Stimulated activated effector memory CD8-positive, alpha-beta T cell treated with anti-CD3 and anti-CD28 coated beads, Interleukin-12 subunit alpha, Interleukin-12 subunit beta, amount 100 ng/mL, for 72 hours (primary cell): ENCODE measurements around the gene CLDN14.

Experiments
- ATAC-seq: fragments of 150-1000 bp; cut with Tn5 transposase; 2 replicates; pipeline ENCODE4 v1.10.0; 2021
- DNase-seq, 2 donors: peaks; one replicate each; pipeline ENCODE4 v3.0.0; 2021 to 2022; ENCODE audit warnings: low spot score in 2 of 2
- H3K27ac Mint-ChIP-seq: one replicate; pipeline ENCODE4 v1.8.0; 2022; ENCODE audit warnings: mild to moderate bottlenecking, mixed read lengths
- H3K36me3 Mint-ChIP-seq: one replicate; pipeline ENCODE4 v1.8.0; 2022; ENCODE audit warnings: mild to moderate bottlenecking, mixed read lengths
- H3K4me1 Mint-ChIP-seq: one replicate; pipeline ENCODE4 v1.8.0; 2022; ENCODE audit warnings: mixed read lengths
- H3K4me3 Mint-ChIP-seq: one replicate; pipeline ENCODE4 v1.8.0; 2022; ENCODE audit warnings: mild to moderate bottlenecking, mixed read lengths
- H3K9me3 Mint-ChIP-seq: one replicate; pipeline ENCODE4 v1.8.0; 2022; ENCODE audit warnings: mixed read lengths

Gene CLDN14

DNA sequence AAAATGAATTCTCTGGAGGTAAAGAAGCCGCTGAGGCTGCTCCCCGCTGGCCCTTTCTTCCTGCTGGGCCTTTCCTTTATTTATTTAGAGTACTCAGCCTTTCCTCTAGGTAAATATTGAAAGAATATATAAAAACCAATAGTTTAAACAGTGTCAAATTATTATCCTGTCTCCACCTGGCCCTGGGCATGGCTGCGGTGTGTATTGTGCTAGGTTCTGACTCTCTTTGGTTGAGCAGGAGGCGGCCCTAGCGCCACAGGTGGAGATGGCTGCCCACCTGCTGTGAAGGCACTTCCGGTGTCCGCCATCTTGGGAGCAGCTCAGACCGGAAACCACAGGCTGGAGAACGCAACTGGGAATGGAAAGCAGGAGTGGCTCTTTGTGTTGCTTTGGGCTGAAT, 29.0 kb upstream of the CLDN14 start:
- DNase-seq (no peak), ATAC-seq (no peak)
- Mint-ChIP-seq H3K4me1 (no peaks in the 10 kb centered on the region), H3K36me3 (no peaks in the 10 kb centered on the region), H3K9me3 (no peaks in the 10 kb centered on the region), H3K4me3 (no peak overlapping the region), H3K27ac (no peak overlapping the region)

DNA sequence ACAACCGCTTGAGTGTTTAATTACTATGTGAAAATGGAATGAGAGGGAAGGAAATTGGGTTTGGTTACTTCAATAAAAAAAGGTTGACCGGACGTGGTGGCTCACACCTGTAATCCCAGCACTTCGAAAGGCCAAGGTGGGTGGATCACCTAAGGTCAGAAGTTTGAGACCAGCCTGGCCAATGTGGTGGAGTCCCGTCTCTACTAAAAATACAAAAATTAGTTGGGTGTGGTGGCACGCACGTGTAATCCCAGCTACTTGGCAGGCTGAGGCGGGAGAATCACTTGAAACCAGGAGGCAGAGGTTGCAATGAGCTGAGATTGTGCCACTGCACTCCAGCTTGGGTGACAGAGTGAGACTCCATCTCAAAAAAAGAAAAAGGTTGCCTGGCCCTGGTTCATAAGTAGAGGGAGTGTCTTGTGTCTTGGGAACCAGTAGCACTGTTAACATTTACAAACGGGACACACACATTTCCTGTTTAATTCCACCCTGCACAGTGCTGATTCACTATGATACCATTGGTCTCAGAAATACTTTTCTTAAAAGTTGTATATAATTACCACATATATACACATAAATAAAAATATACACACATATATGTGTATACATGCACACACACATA, 27.6 kb upstream of the CLDN14 start:
- no peaks in the 10 kb centered on the region for H3K4me1 Mint-ChIP-seq
- H3K4me3 Mint-ChIP-seq = no peak overlapping the region
- H3K36me3 Mint-ChIP-seq = no peaks in the 10 kb centered on the region
- no peaks in the 10 kb centered on the region for H3K9me3 Mint-ChIP-seq
- DNase-seq (no peak), ATAC-seq (no peak)
- H3K27ac Mint-ChIP-seq = no peak overlapping the region

DNA sequence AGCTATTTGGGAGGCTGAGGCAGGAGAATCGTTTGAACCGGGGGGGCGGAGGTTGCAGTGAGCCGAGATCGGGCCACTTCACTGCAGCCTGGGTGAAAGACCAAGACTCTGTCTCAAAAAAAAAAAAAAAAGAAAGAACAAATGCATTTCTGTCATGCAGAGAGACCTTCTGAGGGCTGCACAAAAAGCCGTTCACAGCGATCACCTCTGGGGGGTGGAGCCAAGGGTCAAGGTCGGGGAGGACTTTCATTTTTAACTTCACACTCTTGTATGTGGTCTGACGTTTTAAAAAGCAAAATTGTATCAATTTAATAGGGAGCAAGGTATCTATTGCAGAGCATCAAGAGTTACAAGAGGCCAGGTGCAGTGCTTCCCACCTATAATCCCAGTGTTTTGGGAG, 26.6 kb upstream of the CLDN14 start:
- Mint-ChIP-seq H3K4me1 (no peaks in the 10 kb centered on the region), H3K9me3 (no peaks in the 10 kb centered on the region), H3K4me3 (no peak overlapping the region), H3K36me3 (no peaks in the 10 kb centered on the region), H3K27ac (no peak overlapping the region)
- ATAC-seq (no peak), DNase-seq (no peak)

DNA sequence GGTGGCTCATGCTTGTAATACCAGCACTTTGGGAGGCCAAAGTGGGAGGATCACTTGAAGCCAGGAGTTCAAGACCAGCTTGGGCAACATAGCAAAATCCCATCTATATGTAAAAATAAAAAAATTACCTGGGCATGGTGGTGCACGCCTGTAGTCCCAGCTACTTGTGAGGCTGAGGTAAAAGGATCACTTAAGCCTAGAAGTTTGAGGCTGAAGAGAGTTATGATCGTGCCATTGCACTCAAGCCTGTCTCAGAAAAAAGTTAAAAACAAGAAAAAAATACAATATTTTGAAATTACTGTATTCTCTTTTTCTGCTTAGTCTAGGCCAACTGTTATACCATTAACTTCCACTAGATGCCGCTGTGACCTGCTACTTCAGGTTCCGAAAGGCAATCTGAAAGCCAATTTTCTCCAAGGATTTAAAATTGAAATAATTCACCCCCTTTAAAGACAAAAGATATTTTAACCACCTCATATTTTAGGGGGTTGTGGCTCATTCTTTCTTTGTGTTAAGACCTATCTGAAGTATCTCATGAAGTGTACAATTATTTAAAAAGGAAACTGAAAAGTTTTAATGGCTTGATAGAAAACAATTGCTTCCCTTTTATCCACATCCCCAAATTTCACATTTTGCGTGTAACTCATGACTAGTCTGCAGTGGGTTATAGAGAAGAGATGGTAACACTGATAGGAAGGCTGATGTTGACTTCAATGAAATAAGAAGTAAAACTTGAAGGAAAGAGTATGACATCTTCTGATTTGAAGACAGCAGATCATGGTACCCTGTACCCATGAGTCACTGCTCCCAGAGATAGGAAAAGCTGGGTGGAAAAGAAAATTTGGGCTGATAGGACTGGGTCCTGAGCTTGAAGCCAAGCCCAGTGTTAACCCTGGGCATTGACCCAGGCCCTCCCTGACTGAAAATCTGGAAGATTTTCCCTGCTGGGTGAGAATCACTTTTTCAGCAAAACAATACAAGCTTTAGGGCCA, 24.4 kb upstream of the CLDN14 start:
- DNase-seq = peak; percentile 20 to 61
- H3K36me3 Mint-ChIP-seq = no peaks in the 10 kb centered on the region
- no peaks in the 10 kb centered on the region for H3K9me3 Mint-ChIP-seq
- no peaks in the 10 kb centered on the region for H3K4me1 Mint-ChIP-seq
- ATAC-seq = no peak
- H3K4me3 Mint-ChIP-seq = no peak overlapping the region
- H3K27ac Mint-ChIP-seq = no peak overlapping the region

DNA sequence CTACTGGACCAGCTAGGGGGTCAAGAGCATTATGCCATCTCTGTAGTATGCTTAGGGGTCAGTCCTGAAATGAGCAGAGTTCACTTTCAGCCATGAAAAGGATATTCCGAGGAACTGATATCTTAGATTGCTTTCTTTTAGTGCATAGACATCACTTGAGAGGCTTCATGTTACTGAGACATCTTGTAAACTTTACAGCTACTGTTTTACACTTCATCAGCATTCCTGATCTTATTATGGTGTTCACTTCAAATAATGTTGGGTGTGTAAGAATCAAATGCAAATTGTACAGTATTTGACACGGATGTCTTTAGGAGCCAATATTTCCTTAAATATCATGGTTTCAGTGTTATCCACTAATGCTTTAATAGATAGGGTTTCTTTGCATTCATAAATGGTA, 22.4 kb upstream of the CLDN14 start:
- no peaks in the 10 kb centered on the region for H3K4me1 Mint-ChIP-seq
- ATAC-seq = no peak
- no peak for DNase-seq
- no peaks in the 10 kb centered on the region for H3K36me3 Mint-ChIP-seq
- H3K9me3 Mint-ChIP-seq = no peaks in the 10 kb centered on the region
- no peak overlapping the region for H3K4me3 Mint-ChIP-seq
- H3K27ac Mint-ChIP-seq = no peak overlapping the region

DNA sequence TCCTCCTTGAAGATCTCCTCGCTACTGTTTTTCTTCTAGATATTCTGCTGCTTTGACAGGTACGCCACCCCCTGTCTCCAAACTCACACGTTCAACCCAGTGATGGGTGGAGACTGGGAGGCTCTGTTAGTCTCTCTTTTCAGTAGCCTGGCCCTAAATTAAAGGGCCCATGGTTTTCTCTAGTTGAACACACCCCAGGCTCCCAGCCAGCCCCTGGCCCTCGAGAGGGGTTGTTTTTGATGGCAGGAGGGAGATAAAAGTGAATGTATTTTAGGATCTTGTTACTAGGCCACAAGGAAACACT, 21.6 kb upstream of the CLDN14 start:
- no peak for DNase-seq
- Mint-ChIP-seq H3K4me3 (no peak overlapping the region), H3K9me3 (no peaks in the 10 kb centered on the region), H3K27ac (no peak overlapping the region), H3K4me1 (no peaks in the 10 kb centered on the region), H3K36me3 (no peaks in the 10 kb centered on the region)
- ATAC-seq = no peak

DNA sequence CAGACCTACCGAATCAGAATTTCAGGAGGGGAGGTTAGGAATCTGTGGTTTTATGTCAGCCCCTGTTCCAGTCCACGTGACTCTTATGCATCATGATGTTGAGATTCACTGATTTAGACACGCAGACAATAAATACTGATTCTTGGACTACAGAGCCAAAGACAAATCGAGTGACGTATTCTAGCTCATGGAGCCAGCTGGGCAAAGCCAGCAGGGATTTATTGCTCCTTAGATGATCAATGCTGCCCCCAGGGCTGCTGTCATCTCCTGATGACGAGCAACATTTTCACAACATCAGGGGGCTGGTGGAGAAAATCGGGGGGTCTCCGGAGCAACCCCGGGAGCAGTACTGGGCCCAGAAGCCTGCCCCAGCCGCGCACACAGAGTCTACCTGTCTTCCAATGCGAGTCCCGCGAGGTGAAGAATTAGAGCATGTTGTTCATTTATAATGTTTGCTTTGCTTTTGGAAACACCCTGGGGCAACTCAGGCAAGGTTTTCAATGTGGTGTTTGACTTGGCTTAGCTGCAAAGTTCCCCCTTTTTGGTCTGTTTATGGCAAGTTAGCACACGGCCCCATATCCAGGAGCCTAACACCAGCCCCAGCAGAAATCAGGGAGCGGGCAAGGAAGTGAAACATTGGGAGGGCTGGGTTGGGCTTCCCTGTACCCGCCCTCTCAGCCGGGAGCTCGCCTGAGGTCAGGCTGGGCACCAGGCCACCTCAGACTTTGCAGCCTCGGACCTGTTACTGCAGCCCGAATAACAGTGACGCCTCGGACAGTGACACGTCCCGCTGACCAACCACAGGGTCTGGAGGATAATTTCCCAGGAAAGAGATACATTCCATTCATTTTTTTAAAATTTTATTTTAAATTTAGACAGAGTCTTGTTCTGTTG, 19.9 kb upstream of the CLDN14 start:
- H3K27ac Mint-ChIP-seq = no peak overlapping the region
- no peaks in the 10 kb centered on the region for H3K9me3 Mint-ChIP-seq
- no peak for DNase-seq
- no peaks in the 10 kb centered on the region for H3K4me1 Mint-ChIP-seq
- H3K36me3 Mint-ChIP-seq = no peaks in the 10 kb centered on the region
- no peak overlapping the region for H3K4me3 Mint-ChIP-seq
- no peak for ATAC-seq

DNA sequence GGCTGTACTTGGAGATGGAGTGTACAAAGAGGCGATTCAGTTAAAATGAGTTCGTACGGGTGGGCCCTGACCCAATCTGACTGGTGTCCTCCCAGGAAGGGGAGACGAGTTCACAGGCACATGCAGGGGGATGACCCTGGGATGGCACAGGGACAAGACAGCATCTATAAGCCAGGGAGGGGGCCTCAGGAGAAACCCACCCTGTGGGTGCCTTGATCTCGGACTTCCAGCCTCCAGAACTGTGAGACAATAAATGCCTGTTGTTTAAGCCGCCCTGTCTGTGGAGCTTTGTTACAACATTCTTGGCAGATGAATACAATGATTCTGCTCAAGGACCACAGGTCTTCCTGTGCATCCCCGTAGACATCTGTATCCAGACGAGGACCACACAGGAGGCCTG, 14.6 kb upstream of the CLDN14 start:
- H3K27ac Mint-ChIP-seq = peak overlapping the region; percentile 33

DNA sequence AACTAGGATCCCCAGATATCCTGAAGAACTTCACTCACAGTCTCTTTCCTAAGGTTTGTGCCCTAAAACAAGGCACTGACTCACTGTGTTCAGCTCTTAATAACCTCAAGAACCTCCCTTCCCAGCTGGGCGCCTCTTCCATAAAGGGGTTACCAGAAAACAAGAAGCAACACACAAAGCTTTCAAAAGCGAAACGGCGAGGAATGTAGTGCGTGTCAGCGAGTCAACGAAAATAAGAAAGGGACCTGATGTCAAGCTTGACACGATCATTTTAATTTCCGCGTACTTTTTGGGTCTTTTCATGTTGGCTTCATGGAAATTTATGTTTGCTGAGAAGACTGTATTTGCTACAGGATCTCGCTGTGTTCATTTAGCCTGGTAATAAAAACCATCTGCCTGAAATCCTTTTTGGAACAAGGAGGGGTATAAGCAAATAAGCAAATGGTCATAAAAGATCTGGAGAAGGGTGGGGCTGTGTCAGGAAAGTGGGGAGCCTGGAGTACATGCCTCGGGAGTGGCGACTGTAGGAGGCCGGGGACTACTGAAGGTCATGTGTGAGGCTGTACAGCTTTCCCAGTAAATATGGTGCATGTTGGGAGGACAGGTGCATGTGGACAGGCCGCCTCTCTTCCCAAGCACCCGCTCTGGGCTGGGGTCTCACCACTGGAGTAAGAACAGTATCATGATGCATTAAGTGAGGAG, 11.4 kb upstream of the CLDN14 start:
- DNase-seq (no peak), ATAC-seq (no peak)
- Mint-ChIP-seq H3K9me3 (no peaks in the 10 kb centered on the region), H3K4me1 (no peaks in the 10 kb centered on the region), H3K27ac (no peak overlapping the region), H3K4me3 (no peak overlapping the region), H3K36me3 (no peaks in the 10 kb centered on the region)

More for the DNA sequence above, 14.6 kb upstream of the CLDN14 start:
- ATAC-seq (no peak), DNase-seq (no peak)
- no peaks in the 10 kb centered on the region for H3K4me1 Mint-ChIP-seq
- no peaks in the 10 kb centered on the region for H3K9me3 Mint-ChIP-seq
- H3K4me3 Mint-ChIP-seq = no peak overlapping the region
- no peaks in the 10 kb centered on the region for H3K36me3 Mint-ChIP-seq

DNA sequence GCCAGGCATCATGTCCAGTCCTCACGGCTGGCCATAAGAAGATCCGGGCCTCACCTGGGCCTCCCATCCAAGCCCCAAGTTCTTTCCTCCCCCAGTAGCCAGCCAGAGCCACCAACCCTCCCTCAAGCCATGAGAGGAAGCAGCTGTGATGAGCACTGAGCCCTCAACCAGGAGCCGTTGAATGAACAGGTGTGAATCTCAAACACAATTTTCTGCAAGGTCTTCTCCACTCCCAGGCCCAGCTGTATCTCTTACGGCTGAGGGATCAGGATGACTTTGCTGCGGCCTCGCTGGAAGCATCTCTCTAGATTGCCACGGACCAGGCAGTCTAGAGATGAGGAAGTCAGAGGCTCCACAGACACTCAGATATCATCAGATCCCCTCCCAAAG, 9.8 kb upstream of the CLDN14 start:
- Mint-ChIP-seq H3K27ac (no peak overlapping the region), H3K4me1 (no peaks in the 10 kb centered on the region), H3K9me3 (no peaks in the 10 kb centered on the region), H3K4me3 (no peak overlapping the region), H3K36me3 (no peaks in the 10 kb centered on the region)
- DNase-seq = no peak
- no peak for ATAC-seq

DNA sequence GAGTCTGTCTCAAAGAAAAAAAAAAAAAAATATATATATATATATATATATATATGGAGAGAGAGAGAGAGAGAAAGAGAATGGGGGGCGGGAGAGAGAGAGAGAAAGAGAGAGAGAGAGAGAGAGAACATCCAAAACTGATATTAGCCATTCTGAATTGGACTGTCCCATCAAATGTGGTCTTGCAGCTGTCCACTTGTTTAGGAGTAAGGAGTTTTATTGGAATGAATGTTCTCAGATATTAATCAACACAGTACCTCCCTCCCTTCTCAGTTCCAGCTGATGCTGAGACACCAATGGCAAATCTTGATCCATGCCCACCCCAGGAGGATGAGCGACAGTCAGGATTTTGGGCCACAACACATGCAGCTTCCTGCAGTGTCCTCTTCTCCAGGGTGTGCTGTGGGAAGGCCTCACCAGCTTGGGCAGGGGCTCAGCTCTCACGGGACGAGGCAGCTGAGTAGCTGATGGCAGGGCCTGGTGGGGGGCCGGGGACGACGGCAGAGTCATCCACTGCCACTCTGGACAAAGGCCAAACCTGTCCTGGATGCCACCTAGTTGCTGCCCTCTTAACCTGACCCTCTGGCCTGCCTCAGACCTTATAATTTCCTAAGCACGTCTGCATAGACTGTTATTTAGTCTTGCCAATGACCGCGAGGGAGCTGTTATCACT, 9.3 kb upstream of the CLDN14 start:
- Mint-ChIP-seq H3K4me1 (no peaks in the 10 kb centered on the region), H3K4me3 (no peak overlapping the region), H3K27ac (no peak overlapping the region), H3K36me3 (no peaks in the 10 kb centered on the region), H3K9me3 (no peaks in the 10 kb centered on the region)
- DNase-seq (no peak), ATAC-seq (no peak)

DNA sequence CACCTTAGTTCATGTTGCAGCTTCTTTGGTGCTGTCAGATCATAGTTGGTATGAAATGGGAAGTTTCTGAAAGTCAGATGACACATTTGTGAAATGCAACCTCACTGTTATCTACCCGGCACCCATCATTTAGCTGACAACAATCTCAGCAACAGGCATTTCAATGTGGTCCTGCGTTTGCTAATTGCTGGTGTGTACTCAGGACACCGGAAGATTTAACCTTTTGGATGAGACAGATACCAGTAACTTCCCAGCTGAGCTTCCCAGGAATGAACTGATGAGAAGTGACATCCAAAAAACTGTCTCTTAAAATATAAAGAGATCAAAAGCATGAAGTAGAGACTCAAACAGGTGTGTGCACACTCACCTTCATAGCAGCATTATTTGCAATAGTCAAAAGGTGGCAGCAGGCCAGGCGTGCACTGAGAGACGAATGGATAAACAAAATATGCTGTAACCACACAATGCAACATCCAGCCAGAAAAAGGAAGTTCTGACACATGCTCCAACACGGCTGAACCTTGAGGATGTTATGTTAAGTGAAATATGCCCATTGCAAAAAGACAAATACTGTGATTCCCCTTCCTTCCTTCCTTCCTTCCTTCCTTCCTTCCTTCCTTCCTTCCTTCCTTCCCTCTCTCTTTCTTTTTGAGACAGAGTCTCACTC, 7.9 kb upstream of the CLDN14 start:
- Mint-ChIP-seq H3K9me3 (no peaks in the 10 kb centered on the region), H3K36me3 (no peaks in the 10 kb centered on the region), H3K4me3 (no peak overlapping the region), H3K27ac (no peak overlapping the region), H3K4me1 (no peaks in the 10 kb centered on the region)
- no peak for ATAC-seq
- no peak for DNase-seq

DNA sequence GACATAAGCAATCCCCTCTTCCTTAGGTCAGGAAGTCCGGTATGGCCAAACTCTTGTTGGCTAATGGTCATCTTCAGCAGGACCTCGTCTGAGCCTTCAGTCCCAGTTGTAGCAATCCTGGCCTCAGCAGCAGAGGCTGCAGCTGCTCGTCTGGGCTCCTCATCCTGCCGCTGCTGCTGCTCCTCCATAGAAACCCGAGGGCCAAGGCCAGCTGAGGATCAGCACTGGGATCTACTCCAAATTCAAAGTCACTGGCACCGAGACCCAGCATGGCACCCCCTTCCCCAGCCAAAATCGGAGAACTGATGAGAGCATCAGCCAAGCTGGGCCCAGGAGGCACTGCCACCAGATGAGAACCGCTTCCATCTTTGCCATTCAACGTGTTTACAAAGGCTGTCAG, 6.3 kb upstream of the CLDN14 start:
- Mint-ChIP-seq H3K4me1 (no peaks in the 10 kb centered on the region), H3K27ac (no peak overlapping the region), H3K9me3 (no peaks in the 10 kb centered on the region), H3K4me3 (no peak overlapping the region), H3K36me3 (no peaks in the 10 kb centered on the region)
- ATAC-seq (no peak), DNase-seq (no peak)

DNA sequence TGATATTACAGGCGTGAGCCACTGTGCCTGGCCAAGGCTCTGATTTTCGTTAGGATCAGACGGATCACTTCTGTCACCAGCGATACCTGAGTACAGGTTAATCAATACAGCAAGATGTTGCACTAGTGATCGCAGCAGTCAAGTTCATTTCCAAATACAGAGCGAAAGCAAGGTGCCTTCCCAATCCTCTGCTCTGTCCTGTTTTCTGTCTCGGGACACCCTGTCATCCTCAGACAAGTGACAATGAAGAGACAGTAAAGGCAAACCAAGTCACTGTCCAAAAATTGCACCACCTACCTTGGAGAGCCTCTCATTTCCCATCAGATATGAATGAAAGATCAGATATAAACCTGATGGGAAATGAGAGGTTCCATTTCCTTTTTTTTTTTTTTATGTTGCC, 5.6 kb upstream of the CLDN14 start:
- DNase-seq (no peak), ATAC-seq (no peak)
- H3K4me3 Mint-ChIP-seq = no peak overlapping the region
- H3K36me3 Mint-ChIP-seq = no peaks in the 10 kb centered on the region
- H3K27ac Mint-ChIP-seq = no peak overlapping the region
- H3K4me1 Mint-ChIP-seq = no peaks in the 10 kb centered on the region
- no peaks in the 10 kb centered on the region for H3K9me3 Mint-ChIP-seq
